Panc1 (cell line): ENCODE data around the gene SF3B1.

Source experiments
- POLR2AphosphoS5 ChIP-seq: IDR thresholded peaks from 2 replicates; pipeline ENCODE4 v1.6.1; 2012; ENCODE audit warnings: mild to moderate bottlenecking, low read depth, low read length, moderate library complexity
- TF ChIP-seq, protein P1 (sequence below): fragments of 450-650 bp; IDR thresholded peaks from 2 replicates; pipeline ENCODE4 v1.5.1; 2017; ENCODE audit warnings: mild to moderate bottlenecking

DNA sequence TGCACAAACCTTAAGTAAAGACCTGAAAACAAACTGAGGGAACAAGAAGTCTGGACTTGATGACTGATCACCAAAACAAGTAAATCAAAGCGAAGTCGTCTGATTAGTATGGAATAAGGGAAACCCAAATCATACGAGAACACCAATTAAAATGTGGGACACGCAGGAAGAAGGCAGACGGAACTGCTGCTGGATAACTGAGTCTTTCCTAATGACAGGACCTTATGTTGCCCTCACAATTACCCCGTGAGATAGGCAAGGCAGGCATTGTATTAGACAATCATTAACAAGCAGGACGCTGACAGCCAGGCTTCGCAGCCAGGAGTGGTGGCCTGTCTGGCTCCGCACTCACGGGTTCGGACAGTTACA lies 17.9 kb upstream of the SF3B1 start:
- TF ChIP-seq, protein P1, sequence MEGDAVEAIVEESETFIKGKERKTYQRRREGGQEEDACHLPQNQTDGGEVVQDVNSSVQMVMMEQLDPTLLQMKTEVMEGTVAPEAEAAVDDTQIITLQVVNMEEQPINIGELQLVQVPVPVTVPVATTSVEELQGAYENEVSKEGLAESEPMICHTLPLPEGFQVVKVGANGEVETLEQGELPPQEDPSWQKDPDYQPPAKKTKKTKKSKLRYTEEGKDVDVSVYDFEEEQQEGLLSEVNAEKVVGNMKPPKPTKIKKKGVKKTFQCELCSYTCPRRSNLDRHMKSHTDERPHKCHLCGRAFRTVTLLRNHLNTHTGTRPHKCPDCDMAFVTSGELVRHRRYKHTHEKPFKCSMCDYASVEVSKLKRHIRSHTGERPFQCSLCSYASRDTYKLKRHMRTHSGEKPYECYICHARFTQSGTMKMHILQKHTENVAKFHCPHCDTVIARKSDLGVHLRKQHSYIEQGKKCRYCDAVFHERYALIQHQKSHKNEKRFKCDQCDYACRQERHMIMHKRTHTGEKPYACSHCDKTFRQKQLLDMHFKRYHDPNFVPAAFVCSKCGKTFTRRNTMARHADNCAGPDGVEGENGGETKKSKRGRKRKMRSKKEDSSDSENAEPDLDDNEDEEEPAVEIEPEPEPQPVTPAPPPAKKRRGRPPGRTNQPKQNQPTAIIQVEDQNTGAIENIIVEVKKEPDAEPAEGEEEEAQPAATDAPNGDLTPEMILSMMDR, result no peak
- no peak for TF ChIP-seq POLR2AphosphoS5
